Lower lobe of right lung (tissue), 2 donors: ENCODE data around the gene GLTP. TPM values are rescaled to one million over a fixed set of nuclear protein-coding genes. Genes with fewer than 3 reads are reported as not detected.

Source experiments
- ATAC-seq, 2 donors: fragments of 200-7000 bp; cut with Tn5 transposase; one replicate each; pipeline ENCODE4 v1.9.1; 2020 to 2022; ENCODE audit warnings: mild to moderate bottlenecking in 2 of 2, moderate library complexity in 2 of 2
- DNase-seq: peaks from one replicate; pipeline ENCODE4 v3.0.0-alpha.2; 2020
- H3K27ac ChIP-seq: fragments of 200-600 bp; one replicate; pipeline ENCODE4 v1.8.0; 2022
- H3K27me3 ChIP-seq: fragments of 200-600 bp; one replicate; pipeline ENCODE4 v1.8.0; 2022; ENCODE audit warnings: low read depth
- H3K36me3 ChIP-seq: fragments of 200-600 bp; one replicate; pipeline ENCODE4 v1.8.0; 2022; ENCODE audit warnings: mild to moderate bottlenecking
- H3K4me1 ChIP-seq: fragments of 200-600 bp; one replicate; pipeline ENCODE4 v1.8.0; 2022
- H3K4me3 ChIP-seq: fragments of 200-600 bp; one replicate; pipeline ENCODE4 v1.8.0; 2022; ENCODE audit warnings: mild to moderate bottlenecking
- H3K9me3 ChIP-seq: fragments of 200-600 bp; one replicate; pipeline ENCODE4 v1.8.0; 2022
- intact Hi-C: fragments of 100-400 bp; cut with DNase I; formaldehyde crosslinking; loops from one replicate; pipeline ENCODE4 v1.11.0; 2022
- total RNA-seq: library from RNA; stranded (reverse); fragmentation: NEBNext Ultra II Directional; extraction: Animal tissue kit (Norgen Biotek cat#: 25700); gene quantifications from one replicate; pipeline ENCODE4 v1.2.1, GENCODE V29; 2021
- TF ChIP-seq, protein P1 (sequence below): fragments of 200-600 bp; IDR thresholded peaks from one replicate; pipeline ENCODE4 v1.8.0; 2022; ENCODE audit warnings: antibody characterized with exemption, mild to moderate bottlenecking
- donor health status: DM: no; HTN: yes; CAD: no; lungs with severe emphysema.

GLTP gene
- total RNA-seq, 1 donor from 2014 or later: 45.3 TPM

DNA sequence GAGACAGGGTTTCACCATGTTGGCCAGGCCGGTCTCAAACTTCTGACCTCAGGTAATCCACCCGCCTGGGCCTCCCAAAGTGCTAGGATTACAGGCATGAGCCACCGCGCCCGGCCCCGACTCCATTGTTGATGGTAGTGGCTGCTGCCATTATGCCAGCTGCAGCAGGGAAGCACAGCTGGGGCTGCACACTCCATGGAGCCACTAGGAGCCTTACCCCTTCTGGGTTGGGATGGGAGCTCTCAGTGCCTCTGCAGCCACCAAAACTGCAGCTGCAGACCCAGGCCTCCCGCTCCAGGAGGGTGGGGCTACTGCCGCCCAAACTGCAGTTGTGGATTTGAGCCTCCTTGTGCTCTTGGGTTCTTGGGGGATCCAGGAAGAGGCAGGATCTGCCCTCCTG lies 45.7 kb upstream of the GLTP start:
- TF ChIP-seq, protein P1, sequence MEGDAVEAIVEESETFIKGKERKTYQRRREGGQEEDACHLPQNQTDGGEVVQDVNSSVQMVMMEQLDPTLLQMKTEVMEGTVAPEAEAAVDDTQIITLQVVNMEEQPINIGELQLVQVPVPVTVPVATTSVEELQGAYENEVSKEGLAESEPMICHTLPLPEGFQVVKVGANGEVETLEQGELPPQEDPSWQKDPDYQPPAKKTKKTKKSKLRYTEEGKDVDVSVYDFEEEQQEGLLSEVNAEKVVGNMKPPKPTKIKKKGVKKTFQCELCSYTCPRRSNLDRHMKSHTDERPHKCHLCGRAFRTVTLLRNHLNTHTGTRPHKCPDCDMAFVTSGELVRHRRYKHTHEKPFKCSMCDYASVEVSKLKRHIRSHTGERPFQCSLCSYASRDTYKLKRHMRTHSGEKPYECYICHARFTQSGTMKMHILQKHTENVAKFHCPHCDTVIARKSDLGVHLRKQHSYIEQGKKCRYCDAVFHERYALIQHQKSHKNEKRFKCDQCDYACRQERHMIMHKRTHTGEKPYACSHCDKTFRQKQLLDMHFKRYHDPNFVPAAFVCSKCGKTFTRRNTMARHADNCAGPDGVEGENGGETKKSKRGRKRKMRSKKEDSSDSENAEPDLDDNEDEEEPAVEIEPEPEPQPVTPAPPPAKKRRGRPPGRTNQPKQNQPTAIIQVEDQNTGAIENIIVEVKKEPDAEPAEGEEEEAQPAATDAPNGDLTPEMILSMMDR: no peak
- Histone ChIP-seq H3K27ac (no peak overlapping the region), H3K4me3 (no peak overlapping the region), H3K4me1 (peaks cover 17% of the 10 kb centered on the region), H3K27me3 (no peaks in the 10 kb centered on the region), H3K9me3 (no peaks in the 10 kb centered on the region), H3K36me3 (peaks cover 33% of the 10 kb centered on the region)
- no peak for ATAC-seq
- DNase-seq: no peak
- intact Hi-C loops: no loop called here

DNA sequence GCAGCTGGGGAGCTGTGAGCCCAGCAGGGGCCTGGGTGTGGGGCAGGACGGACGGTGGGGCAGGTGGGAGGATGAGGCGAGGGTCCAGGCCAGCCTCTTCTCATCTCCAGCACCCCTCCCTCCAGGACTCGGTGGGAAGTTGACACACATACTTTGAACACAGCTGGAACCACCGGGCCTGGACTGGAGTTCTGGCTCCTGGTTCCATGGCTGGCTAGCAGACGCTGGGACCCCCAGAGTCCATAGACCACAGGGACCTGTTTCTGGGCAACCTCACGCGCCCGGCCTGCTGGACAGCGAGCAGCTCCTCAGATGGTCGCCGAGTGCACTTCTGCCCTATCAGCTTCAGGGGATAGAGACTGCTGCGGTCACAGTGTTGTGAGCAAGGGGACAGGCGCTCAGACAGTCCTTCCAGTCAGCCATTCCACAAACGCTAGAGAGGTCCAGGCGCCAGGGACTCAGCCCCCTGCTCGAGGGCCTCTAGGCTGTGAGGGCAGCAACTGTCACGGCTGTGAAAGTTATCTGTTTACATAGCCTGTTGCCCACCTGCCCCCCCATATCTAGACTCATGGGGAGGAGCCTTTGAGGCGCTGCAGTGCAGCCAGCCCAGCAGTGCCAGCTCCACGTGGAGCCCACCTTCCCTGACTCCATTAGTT lies 45.0 kb upstream of the GLTP start:
- H3K4me1 ChIP-seq: peaks cover 16% of the 10 kb centered on the region
- no peak overlapping the region for H3K27ac ChIP-seq
- H3K4me3 ChIP-seq: no peak overlapping the region
- no peaks in the 10 kb centered on the region for H3K27me3 ChIP-seq
- H3K9me3 ChIP-seq: no peaks in the 10 kb centered on the region
- TF ChIP-seq, protein P1: no peak
- intact Hi-C loops: no loop called here
- ATAC-seq (no peak), DNase-seq (no peak)
- peaks cover 33% of the 10 kb centered on the region for H3K36me3 ChIP-seq

DNA sequence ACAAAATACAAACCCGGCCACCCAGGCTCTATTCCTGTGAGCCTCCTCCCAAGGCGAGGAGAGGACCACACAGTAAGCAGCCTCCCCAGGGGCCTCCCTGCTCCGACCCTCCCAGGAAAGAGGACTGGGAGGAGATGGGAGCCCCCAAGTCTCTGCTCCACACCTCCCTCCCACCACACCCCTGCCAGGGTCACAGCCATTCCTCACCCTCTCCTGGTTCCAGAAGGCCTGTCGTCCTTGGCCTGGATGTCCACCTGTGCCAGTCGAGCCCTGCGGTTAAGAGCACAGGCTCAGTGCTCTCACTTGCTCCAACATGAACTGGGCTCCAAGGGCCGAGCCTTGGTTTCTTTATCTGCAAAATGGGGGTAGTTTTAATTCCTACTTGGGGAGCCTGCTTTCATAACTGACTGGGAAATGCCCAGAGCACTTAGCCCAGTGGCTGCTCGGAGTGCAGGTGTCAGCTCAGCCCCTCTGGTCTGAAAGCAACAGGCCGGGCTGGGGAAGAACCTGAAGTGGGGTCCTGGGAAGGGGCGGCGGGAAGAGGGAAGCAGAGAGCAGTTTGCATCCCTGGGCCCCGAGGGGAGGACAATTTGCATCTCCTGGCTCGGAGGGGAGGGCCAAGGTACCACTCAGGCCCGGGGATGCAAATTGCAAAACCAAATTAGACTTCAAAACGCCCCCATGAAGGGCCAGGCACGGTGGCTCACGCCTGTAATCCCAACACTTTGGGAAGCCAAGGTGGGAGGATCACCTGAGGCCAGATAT lies 43.3 kb upstream of the GLTP start:
- DNase-seq (no peak), ATAC-seq (peak in 1 of 2 donors; percentile 5)
- H3K27ac ChIP-seq: no peak overlapping the region
- peaks cover 40% of the 10 kb centered on the region for H3K36me3 ChIP-seq
- no peaks in the 10 kb centered on the region for H3K9me3 ChIP-seq
- H3K4me1 ChIP-seq: no peaks in the 10 kb centered on the region
- H3K27me3 ChIP-seq: no peaks in the 10 kb centered on the region
- intact Hi-C loops: no loop called here
- H3K4me3 ChIP-seq: no peak overlapping the region
- TF ChIP-seq, protein P1: no peak

DNA sequence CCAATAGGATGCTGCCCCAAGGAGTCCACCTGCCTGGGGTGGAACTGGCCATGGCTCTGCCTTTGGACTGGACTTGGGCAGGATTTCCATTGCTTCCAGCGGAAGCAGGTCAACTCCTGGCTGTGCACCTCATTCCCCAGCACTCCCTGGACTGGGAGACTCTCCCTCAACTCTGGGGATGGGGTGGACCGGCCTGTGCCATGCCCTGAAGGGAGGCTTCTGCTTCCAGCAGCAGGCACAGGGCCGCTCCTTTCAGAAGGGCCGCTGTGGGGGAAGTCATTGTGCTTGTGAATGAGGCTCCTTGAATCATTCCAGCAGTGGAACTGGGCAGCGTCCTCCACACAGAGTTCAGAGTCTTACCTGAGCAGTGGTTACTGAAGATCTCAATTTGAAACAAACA lies 42.7 kb upstream of the GLTP start:
- Histone ChIP-seq H3K36me3 (peaks cover 47% of the 10 kb centered on the region), H3K4me1 (no peaks in the 10 kb centered on the region), H3K9me3 (no peaks in the 10 kb centered on the region), H3K4me3 (no peak overlapping the region), H3K27ac (no peak overlapping the region), H3K27me3 (no peaks in the 10 kb centered on the region)
- TF ChIP-seq, protein P1: no peak
- ATAC-seq (no peak), DNase-seq (no peak)
- intact Hi-C loops: no loop called here

DNA sequence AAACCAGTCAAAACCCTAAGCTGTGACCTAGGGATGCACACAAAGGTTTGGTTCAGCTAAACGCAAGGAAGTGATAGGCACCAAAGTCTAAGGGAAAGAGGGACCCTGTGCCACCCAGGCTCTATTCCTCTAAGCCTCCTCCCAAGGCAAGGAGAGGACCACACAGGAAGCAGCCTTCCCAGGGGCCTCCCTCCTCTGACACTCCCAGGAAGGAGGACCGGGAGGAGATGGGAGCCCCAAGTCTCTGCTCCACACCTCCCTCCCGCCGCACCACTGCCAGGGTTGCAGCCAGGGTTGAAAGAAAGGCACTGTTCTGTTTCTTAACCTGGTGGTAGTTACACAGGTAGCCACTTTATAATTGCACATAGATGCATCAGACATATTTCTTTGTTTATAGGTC lies 41.6 kb upstream of the GLTP start:
- Histone ChIP-seq H3K36me3 (peaks cover 56% of the 10 kb centered on the region), H3K4me3 (no peak overlapping the region), H3K27me3 (no peaks in the 10 kb centered on the region), H3K9me3 (no peaks in the 10 kb centered on the region), H3K4me1 (no peaks in the 10 kb centered on the region), H3K27ac (no peak overlapping the region)
- TF ChIP-seq, protein P1: no peak
- ATAC-seq (no peak), DNase-seq (no peak)
- intact Hi-C loops: no loop called here
